ENCODE data around the gene CRIP3. TPM values are rescaled to one million over a fixed set of nuclear protein-coding genes. Genes with fewer than 3 reads are reported as not detected.
A peak's percentile ranks its signal among the peaks of the same experiment; 100 is the strongest.

The CRIP3 gene
- total and polyA plus RNA-seq, 2 of the 13 experiments (the other 11 are each of a cell fraction or from before 2014, with no cell fraction given) = 6.3 to 9.3 TPM

DNA sequence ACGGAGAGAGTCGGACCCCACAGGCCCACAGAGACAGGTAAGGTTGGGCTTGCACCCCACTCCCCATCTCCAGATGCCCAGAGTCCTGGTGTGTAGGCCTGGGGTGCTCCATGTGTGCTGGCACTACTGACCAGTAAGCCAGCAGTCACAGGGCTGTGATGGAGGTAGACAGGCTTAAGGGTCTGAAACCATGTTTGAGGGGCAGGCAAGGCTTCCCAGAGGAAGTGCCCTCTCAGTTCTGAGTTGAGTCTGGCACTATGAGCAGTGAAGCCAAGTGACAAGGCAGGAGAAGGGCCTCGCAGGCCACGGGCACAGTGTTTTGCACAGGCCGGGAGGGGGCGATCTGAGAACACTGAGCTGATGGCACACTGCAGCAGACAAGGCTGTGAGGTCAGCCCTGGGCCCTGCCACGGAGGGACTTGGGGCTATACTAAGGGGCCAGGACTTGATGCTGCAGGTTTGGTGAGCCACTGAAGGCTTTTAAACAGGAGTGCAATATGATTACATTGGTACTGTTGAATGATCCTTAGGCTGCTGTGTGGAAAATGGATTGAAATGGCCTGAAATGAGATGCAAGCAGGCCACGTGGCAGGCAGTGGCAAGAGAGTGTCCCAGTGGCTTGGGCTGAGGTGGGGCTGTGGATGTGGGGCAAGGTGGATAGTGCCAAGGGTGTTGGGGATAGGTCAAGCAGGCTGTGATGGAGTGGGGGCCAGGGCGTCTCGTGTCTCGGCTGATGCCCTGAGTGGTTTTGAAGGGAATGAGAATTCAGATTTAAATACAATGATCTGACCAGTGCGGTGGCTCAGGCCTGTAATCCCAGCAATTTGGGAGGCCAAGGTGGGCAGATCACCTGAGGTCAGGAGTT lies 45.1 kb downstream of the CRIP3 start (continued):
- TF ChIP-seq, protein P1, sequence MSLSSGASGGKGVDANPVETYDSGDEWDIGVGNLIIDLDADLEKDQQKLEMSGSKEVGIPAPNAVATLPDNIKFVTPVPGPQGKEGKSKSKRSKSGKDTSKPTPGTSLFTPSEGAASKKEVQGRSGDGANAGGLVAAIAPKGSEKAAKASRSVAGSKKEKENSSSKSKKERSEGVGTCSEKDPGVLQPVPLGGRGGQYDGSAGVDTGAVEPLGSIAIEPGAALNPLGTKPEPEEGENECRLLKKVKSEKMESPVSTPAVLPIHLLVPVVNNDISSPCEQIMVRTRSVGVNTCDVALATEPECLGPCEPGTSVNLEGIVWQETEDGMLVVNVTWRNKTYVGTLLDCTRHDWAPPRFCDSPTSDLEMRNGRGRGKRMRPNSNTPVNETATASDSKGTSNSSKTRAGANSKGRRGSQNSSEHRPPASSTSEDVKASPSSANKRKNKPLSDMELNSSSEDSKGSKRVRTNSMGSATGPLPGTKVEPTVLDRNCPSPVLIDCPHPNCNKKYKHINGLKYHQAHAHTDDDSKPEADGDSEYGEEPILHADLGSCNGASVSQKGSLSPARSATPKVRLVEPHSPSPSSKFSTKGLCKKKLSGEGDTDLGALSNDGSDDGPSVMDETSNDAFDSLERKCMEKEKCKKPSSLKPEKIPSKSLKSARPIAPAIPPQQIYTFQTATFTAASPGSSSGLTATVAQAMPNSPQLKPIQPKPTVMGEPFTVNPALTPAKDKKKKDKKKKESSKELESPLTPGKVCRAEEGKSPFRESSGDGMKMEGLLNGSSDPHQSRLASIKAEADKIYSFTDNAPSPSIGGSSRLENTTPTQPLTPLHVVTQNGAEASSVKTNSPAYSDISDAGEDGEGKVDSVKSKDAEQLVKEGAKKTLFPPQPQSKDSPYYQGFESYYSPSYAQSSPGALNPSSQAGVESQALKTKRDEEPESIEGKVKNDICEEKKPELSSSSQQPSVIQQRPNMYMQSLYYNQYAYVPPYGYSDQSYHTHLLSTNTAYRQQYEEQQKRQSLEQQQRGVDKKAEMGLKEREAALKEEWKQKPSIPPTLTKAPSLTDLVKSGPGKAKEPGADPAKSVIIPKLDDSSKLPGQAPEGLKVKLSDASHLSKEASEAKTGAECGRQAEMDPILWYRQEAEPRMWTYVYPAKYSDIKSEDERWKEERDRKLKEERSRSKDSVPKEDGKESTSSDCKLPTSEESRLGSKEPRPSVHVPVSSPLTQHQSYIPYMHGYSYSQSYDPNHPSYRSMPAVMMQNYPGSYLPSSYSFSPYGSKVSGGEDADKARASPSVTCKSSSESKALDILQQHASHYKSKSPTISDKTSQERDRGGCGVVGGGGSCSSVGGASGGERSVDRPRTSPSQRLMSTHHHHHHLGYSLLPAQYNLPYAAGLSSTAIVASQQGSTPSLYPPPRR (CRISPR knock-in tag; IDR thresholded peaks at IDR 0.05; ENCODE audit: borderline replicate concordance) = peak; percentile 67; the same call in 1 of the 2 replicates
- no peak for TF ChIP-seq ATAD3A (CRISPR knock-in tag; IDR thresholded peaks at IDR 0.05)
- TF ChIP-seq BHLHE40 (IDR thresholded peaks at IDR 0.05; ENCODE audit: low read length) = no peak
- TF ChIP-seq SRSF1 (optimal IDR thresholded peaks at IDR 0.05; ENCODE audit: low read depth, low read length) = no peak
- no peak for TF ChIP-seq ZNF746 (CRISPR knock-in tag; IDR thresholded peaks at IDR 0.05)
- TF ChIP-seq ZNF558 (CRISPR knock-in tag; IDR thresholded peaks at IDR 0.05; ENCODE audit: borderline replicate concordance) = no peak
- TF ChIP-seq POLR2AphosphoS5 (IDR thresholded peaks at IDR 0.05; ENCODE audit: low read depth, low read length) = no peak
- TF ChIP-seq, protein P2, sequence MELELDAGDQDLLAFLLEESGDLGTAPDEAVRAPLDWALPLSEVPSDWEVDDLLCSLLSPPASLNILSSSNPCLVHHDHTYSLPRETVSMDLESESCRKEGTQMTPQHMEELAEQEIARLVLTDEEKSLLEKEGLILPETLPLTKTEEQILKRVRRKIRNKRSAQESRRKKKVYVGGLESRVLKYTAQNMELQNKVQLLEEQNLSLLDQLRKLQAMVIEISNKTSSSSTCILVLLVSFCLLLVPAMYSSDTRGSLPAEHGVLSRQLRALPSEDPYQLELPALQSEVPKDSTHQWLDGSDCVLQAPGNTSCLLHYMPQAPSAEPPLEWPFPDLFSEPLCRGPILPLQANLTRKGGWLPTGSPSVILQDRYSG (CRISPR knock-in tag; IDR thresholded peaks at IDR 0.05) = no peak
- no peak for TF ChIP-seq SKI (IDR thresholded peaks at IDR 0.05; ENCODE audit: partially characterized antibody)
- TF ChIP-seq, protein P3, sequence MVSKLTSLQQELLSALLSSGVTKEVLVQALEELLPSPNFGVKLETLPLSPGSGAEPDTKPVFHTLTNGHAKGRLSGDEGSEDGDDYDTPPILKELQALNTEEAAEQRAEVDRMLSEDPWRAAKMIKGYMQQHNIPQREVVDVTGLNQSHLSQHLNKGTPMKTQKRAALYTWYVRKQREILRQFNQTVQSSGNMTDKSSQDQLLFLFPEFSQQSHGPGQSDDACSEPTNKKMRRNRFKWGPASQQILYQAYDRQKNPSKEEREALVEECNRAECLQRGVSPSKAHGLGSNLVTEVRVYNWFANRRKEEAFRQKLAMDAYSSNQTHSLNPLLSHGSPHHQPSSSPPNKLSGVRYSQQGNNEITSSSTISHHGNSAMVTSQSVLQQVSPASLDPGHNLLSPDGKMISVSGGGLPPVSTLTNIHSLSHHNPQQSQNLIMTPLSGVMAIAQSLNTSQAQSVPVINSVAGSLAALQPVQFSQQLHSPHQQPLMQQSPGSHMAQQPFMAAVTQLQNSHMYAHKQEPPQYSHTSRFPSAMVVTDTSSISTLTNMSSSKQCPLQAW (CRISPR knock-in tag; IDR thresholded peaks at IDR 0.05) = no peak
- no peak for TF ChIP-seq CBX2 (IDR thresholded peaks at IDR 0.05; ENCODE audit: low read depth, low read length)
- TF ChIP-seq CBX2 (CRISPR knock-in tag; IDR thresholded peaks at IDR 0.05; ENCODE audit: low read depth) = 0 out of 2 replicates have a peak, but pooled peaks have one; percentile 55
- TF ChIP-seq, protein P4, sequence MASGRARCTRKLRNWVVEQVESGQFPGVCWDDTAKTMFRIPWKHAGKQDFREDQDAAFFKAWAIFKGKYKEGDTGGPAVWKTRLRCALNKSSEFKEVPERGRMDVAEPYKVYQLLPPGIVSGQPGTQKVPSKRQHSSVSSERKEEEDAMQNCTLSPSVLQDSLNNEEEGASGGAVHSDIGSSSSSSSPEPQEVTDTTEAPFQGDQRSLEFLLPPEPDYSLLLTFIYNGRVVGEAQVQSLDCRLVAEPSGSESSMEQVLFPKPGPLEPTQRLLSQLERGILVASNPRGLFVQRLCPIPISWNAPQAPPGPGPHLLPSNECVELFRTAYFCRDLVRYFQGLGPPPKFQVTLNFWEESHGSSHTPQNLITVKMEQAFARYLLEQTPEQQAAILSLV (CRISPR knock-in tag; IDR thresholded peaks at IDR 0.05; ENCODE audit: borderline replicate concordance) = no peak
- TF ChIP-seq ATF1 (CRISPR knock-in tag; IDR thresholded peaks at IDR 0.05) = no peak
- TF ChIP-seq, protein P5, sequence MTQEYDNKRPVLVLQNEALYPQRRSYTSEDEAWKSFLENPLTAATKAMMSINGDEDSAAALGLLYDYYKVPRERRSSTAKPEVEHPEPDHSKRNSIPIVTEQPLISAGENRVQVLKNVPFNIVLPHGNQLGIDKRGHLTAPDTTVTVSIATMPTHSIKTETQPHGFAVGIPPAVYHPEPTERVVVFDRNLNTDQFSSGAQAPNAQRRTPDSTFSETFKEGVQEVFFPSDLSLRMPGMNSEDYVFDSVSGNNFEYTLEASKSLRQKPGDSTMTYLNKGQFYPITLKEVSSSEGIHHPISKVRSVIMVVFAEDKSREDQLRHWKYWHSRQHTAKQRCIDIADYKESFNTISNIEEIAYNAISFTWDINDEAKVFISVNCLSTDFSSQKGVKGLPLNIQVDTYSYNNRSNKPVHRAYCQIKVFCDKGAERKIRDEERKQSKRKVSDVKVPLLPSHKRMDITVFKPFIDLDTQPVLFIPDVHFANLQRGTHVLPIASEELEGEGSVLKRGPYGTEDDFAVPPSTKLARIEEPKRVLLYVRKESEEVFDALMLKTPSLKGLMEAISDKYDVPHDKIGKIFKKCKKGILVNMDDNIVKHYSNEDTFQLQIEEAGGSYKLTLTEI (CRISPR knock-in tag; conservative IDR thresholded peaks at IDR 0.05) = no peak
- TF ChIP-seq RNF2 (conservative IDR thresholded peaks at IDR 0.05; ENCODE audit: low read depth) = no peak
- no peak for TF ChIP-seq ZNF557 (CRISPR knock-in tag; IDR thresholded peaks at IDR 0.05)
- TF ChIP-seq KLF13 (CRISPR knock-in tag; IDR thresholded peaks at IDR 0.05) = no peak
